Heart left ventricle (tissue), 16 donors: ENCODE results near the gene AGRN. TPM values are rescaled to one million over a fixed set of nuclear protein-coding genes. Genes with fewer than 3 reads are reported as not detected.

Experiments used
- ATAC-seq, 4 donors: fragments of 200-7000 bp; cut with Tn5 transposase; one replicate each; pipeline ENCODE4 v1.9.1; 2020 to 2022; ENCODE audit warnings: moderate library complexity in 4 of 4, mild to moderate bottlenecking in 3 of 4, moderate number of reproducible peaks in 1 of 4
- DNase-seq, 5 donors: peaks; one replicate each; pipeline ENCODE4 v3.0.0-alpha.2; 2020
- H3K27ac ChIP-seq, 12 donors: fragments of 200-600 bp; sonication (generic) in 4 of 12; one replicate each; pipeline versions ENCODE4 v1.5.0 to v1.8.0; 2016 to 2022; ENCODE audit warnings: mild to moderate bottlenecking in 2 of 12
- H3K27me3 ChIP-seq, 9 donors: fragments of 200-600 bp; sonication (generic) in 2 of 9; one replicate each; pipeline versions ENCODE4 v1.5.1 to v1.8.0; 2016 to 2022; ENCODE audit warnings: mild to moderate bottlenecking in 3 of 9
- H3K36me3 ChIP-seq, 9 donors: fragments of 200-600 bp; sonication (generic) in 2 of 9; one replicate each; pipeline versions ENCODE4 v1.5.0 to v1.8.0; 2018 to 2022; ENCODE audit warnings: mild to moderate bottlenecking in 2 of 9
- H3K4me1 ChIP-seq, 12 donors: fragments of 200-600 bp; sonication (generic) in 4 of 12; one replicate each; pipeline versions ENCODE4 v1.5.0 to v1.8.0; 2016 to 2022; ENCODE audit warnings: mild to moderate bottlenecking in 3 of 12
- H3K4me3 ChIP-seq, 12 donors: fragments of 200-600 bp; sonication (generic) in 4 of 12; one replicate each; pipeline versions ENCODE4 v1.5.0 to v1.8.0; 2017 to 2022; ENCODE audit warnings: mild to moderate bottlenecking in 9 of 12, moderate library complexity in 4 of 12
- H3K9me3 ChIP-seq, 12 donors: fragments of 200-600 bp; sonication (generic) in 4 of 12; one replicate each; pipeline versions ENCODE4 v1.5.0 to v1.8.0; 2016 to 2022; ENCODE audit warnings: mild to moderate bottlenecking in 1 of 12
- POLR2A ChIP-seq, 2 donors: fragments of 450-650 bp; IDR thresholded peaks; one replicate each; pipeline ENCODE4 v1.6.1; 2017; ENCODE audit warnings: antibody characterized with exemption in 2 of 2, mild to moderate bottlenecking in 2 of 2, moderate library complexity in 2 of 2
- WGBS, 4 donors: extraction: QIAGEN DNeasy Blood & Tissue Kit in 2 of 4; methylation state at CpG; one replicate each; pipeline versions ENCODE4 v1.1.5 to v1.1.7; 2013 to 2018; 5-methylcytosine and 5-hydroxymethylcytosine counted together
- intact Hi-C, 10 donors: fragments of 100-400 bp; cut with DNase I; formaldehyde crosslinking; loops; one replicate each; pipeline versions ENCODE4 v1.11.1 to v1.14.2; 2022
- polyA plus RNA-seq, 2 donors: library from polyadenylated mRNA; stranded (reverse); fragments of 200-250 nt; gene quantifications; one replicate each; pipeline ENCODE4 v1.2.3, GENCODE V29; 2013
- total RNA-seq, 9 donors: library from RNA; depleted of rRNA in 2 of 9; stranded (reverse); fragments of >200 nt in 2 of 9; fragmentation: NEBNext Ultra II Directional in 3 of 9; extraction: Animal tissue kit (Norgen Biotek cat#: 25700) in 3 of 9; gene quantifications; one replicate each; pipeline versions ENCODE4 v1.1.0 to v1.2.4, GENCODE V29; 2016 to 2023
- TF ChIP-seq, protein P1 (sequence below), 12 donors: fragments of 200-600 bp; sonication (generic) in 4 of 12; IDR thresholded peaks; one replicate each; pipeline versions ENCODE4 v1.5.0 to v1.8.0; 2018 to 2022; ENCODE audit warnings: antibody characterized with exemption in 12 of 12, mild to moderate bottlenecking in 5 of 12
- donor health status: ischemic (EF 13 %, LVEDD 7.1; RV severe dilation, severe dysfunction).
- donor health status: healthy with polysubstance abuse.
- donor health status: DM: no; HTN: yes; CAD: no.
- donor health status: DM: no; HTN: no; CAD: no.
- donor health status: ischemic (EF 25% LVEDD 6.9; RV normal size, moderate dysfunction).
- donor health status: ischemic (EF 25% LVEDD 5.7; RV mildly dilated, moderate dysfunction).
- donor health status: healthy.
- donor health status: DM: yes; HTN: yes; CAD: no.
- donor health status: ischemic (EF 35%, LVEDD 5.7; RV mildly dilated, moderate dysfunction).
- donor health status: nonischemic (EF 11% LVEDD 7.7; RV severe dilation, severe dysfunction).
- donor health status: DM: yes; HTN: yes; CAD: no.
- donor health status: PGD.
- donor health status: ischemic (EF 29% LVEDD 5.4; RV normal size, mild dysfunction).
- donor health status: nonischemic (EF 23%, LVEDD 6.1; RV moderate dilation, normal function).

Gene AGRN
- total and polyA plus RNA-seq, 11 donors, result 9.7 to 45.7 (median 18.6) TPM

DNA sequence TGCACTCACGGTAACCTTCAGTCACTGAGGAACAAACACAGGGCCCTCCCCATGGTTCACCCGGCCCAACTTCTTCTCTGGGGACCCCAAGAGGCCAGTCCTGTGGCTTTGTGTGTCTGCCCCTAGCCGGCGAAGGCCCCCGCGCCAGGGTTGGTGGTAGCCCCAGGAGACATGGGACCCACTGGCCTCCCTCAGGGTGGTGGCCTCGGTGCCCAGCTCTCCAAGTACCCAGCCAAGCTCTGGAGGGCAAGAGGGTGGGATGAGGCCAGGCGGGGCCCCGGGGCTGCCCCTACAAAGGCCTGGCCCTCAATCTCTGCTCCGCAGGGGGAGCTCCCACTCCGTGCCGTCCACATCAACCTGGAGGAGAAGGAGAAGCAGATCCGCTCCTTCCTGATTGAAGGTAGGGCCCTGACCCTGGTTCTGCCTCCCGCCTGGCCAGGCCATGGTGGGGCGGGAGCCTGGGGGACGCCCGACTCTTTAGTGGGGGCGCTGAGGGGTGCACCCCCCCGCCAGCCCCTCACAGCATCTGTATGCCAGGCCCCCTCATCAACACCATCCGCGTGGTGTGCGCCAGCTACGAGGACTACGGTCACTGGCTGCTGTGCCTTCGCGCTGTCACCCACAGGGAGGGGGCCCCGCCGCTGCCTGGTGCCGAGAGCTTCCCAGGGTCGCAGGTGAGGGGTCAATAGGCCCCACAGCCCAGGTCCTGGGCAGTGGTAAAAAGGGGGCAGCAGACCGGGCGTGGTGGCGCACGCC lies 48.0 kb upstream of the AGRN start:
- ATAC-seq, result peak in 3 of 4 donors; percentile 1 to 3 (median 2)
- Histone ChIP-seq H3K4me3 (no peak overlapping the region), H3K27me3 (peaks cover 0 to 71% (median 46%) of the 10 kb centered on the region in 9 donors), H3K9me3 (no peaks in the 10 kb centered on the region), H3K27ac (no peak overlapping the region), H3K36me3 (no peaks in the 10 kb centered on the region), H3K4me1 (peaks cover 0 to 46% (median 13%) of the 10 kb centered on the region in 12 donors)
- peak in 4 of 5 donors; percentile 12 to 31 (median 20) for DNase-seq
- WGBS, 4 donors, result 75 to 80% (median 77%) methylated on average over 20 to 34 of the region's 34 CpGs
- TF ChIP-seq POLR2A (IDR thresholded peaks at IDR 0.05), result no peak
- TF ChIP-seq, protein P1, sequence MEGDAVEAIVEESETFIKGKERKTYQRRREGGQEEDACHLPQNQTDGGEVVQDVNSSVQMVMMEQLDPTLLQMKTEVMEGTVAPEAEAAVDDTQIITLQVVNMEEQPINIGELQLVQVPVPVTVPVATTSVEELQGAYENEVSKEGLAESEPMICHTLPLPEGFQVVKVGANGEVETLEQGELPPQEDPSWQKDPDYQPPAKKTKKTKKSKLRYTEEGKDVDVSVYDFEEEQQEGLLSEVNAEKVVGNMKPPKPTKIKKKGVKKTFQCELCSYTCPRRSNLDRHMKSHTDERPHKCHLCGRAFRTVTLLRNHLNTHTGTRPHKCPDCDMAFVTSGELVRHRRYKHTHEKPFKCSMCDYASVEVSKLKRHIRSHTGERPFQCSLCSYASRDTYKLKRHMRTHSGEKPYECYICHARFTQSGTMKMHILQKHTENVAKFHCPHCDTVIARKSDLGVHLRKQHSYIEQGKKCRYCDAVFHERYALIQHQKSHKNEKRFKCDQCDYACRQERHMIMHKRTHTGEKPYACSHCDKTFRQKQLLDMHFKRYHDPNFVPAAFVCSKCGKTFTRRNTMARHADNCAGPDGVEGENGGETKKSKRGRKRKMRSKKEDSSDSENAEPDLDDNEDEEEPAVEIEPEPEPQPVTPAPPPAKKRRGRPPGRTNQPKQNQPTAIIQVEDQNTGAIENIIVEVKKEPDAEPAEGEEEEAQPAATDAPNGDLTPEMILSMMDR (IDR thresholded peaks at IDR 0.05), result no peak
- intact Hi-C loops, result loop anchor here in 1 of 10 donors (10.0 kb wide), 1 partner anchor 523 kb away; no protein-coding TSS in a partner anchor

- H3K4me3 ChIP-seq, result no peak overlapping the region
- DNase-seq, result peak in 3 of 5 donors; percentile 20 to 44 (median 42)
- peaks cover 0 to 41% (median 9%) of the 10 kb centered on the region in 12 donors for H3K4me1 ChIP-seq
- TF ChIP-seq POLR2A (IDR thresholded peaks at IDR 0.05), result no peak
- TF ChIP-seq, protein P1 (IDR thresholded peaks at IDR 0.05), result no peak
- ATAC-seq, result peak; percentile 4 to 25 (median 11)
- intact Hi-C loops, result loop anchor here in 1 of 10 donors (10.0 kb wide), 1 partner anchor 522 kb away; no protein-coding TSS in a partner anchor
- H3K9me3 ChIP-seq, result no peaks in the 10 kb centered on the region
- H3K27ac ChIP-seq, result peak overlapping the region in 2 of 12 donors; percentile 39 to 47
- 58 to 76% (median 63%) methylated on average over 26 to 28 of the region's 28 CpGs for WGBS, 4 donors
- H3K27me3 ChIP-seq, result peaks cover 0 to 69% (median 41%) of the 10 kb centered on the region in 9 donors
- H3K36me3 ChIP-seq, result no peaks in the 10 kb centered on the region
Measured at GRCh38 chr1:972726-973458, 47.0 kb upstream of the AGRN start.

DNA sequence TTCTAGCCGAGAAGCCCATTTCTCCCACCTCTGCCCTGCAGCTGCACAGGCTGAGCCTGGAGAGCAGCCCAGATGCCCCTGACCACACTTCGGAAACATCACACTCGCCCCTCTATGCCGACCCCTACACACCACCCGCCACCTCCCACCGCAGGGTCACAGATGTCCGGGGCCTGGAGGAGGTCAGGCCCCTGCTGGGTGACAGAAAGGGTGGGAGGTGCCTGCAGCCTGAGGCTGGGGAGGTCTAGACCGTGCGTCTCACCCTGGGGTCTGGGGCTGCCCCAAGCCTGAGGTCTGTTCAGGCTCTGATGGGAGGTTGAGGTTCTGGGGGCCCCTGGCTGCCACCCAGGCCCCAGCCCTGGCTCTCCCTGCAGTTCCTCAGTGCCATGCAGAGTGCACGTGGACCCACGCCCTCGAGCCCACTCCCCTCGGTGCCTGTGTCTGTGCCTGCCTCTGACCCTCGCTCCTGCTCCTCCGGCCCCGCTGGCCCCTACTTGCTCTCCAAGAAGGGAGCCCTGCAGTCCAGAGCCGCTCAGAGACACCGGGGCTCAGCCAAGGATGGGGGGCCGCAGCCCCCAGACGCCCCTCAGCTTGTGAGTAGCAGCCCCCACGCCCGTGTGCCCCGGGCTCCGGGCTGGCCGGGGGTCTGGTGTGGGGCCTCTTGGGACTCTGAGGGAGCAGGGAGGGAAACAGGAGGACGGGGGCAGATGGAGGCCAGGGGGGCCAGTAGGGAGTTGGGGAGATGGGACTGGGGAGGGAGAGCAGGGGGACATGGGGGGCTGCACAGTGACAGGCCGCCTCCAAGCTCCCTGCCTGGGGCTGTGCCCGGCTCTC lies 46.2 kb upstream of the AGRN start:
- Histone ChIP-seq H3K36me3 (peaks cover 0 to 1% (median 0%) of the 10 kb centered on the region in 9 donors), H3K27ac (peak overlapping the region in 2 of 12 donors; percentile 39 to 47), H3K9me3 (no peaks in the 10 kb centered on the region), H3K27me3 (peaks cover 0 to 64% (median 37%) of the 10 kb centered on the region in 9 donors), H3K4me3 (no peak overlapping the region), H3K4me1 (peaks cover 0 to 45% (median 10%) of the 10 kb centered on the region in 12 donors)
- intact Hi-C loops, result loop anchor here in 1 of 10 donors (10.0 kb wide), 1 partner anchor 521 kb away; no protein-coding TSS in a partner anchor
- 64 to 76% (median 69%) methylated on average over 26 to 28 of the region's 28 CpGs for WGBS, 4 donors
- ATAC-seq (peak in 3 of 4 donors; percentile 1 to 10 (median 9)), DNase-seq (peak in 1 of 5 donors; percentile 21)
- no peak for TF ChIP-seq POLR2A (IDR thresholded peaks at IDR 0.05)
- TF ChIP-seq, protein P1 (IDR thresholded peaks at IDR 0.05), result no peak
